ENCODE results near the gene NUP42. TPM values are rescaled to one million over a fixed set of nuclear protein-coding genes. Genes with fewer than 3 reads are reported as not detected.

NUP42 gene
- total and polyA plus RNA-seq, 9 of the 15 experiments (the other 6 are each of a cell fraction or from before 2014, with no cell fraction given): 41.8 to 86.4 (median 71.2) TPM

DNA sequence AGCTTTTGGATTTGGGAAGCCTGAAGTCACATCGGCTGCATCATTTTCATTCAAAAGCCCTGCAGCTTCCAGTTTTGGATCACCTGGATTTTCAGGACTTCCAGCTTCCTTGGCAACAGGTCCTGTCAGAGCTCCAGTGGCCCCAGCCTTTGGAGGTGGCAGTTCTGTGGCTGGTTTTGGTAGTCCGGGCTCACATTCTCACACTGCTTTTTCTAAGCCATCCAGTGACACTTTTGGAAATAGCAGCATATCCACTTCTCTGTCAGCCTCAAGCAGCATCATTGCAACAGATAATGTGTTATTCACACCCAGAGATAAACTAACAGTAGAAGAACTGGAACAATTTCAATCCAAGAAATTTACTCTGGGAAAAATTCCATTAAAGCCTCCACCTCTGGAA, 18.5 kb downstream of the NUP42 start (continued):
- TF ChIP-seq REST (IDR thresholded peaks at IDR 0.05; ENCODE audit: borderline replicate concordance) (no peak), REST (CRISPR knock-in tag; IDR thresholded peaks at IDR 0.05; ENCODE audit: low read depth) (no peak), ZNF445 (CRISPR knock-in tag; IDR thresholded peaks at IDR 0.05; ENCODE audit: low read depth) (no peak), ZNF707 (CRISPR knock-in tag; conservative IDR thresholded peaks at IDR 0.05) (no peak), E4F1 (CRISPR knock-in tag; IDR thresholded peaks at IDR 0.05; ENCODE audit: borderline replicate concordance) (no peak), FOXP1 (CRISPR knock-in tag; IDR thresholded peaks at IDR 0.05) (no peak), ZNF282 (CRISPR knock-in tag; IDR thresholded peaks at IDR 0.05) (no peak)
- TF ChIP-seq, protein P1, sequence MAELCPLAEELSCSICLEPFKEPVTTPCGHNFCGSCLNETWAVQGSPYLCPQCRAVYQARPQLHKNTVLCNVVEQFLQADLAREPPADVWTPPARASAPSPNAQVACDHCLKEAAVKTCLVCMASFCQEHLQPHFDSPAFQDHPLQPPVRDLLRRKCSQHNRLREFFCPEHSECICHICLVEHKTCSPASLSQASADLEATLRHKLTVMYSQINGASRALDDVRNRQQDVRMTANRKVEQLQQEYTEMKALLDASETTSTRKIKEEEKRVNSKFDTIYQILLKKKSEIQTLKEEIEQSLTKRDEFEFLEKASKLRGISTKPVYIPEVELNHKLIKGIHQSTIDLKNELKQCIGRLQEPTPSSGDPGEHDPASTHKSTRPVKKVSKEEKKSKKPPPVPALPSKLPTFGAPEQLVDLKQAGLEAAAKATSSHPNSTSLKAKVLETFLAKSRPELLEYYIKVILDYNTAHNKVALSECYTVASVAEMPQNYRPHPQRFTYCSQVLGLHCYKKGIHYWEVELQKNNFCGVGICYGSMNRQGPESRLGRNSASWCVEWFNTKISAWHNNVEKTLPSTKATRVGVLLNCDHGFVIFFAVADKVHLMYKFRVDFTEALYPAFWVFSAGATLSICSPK (IDR thresholded peaks at IDR 0.05; ENCODE audit: borderline replicate concordance): no peak
